GM13976 (cell line): ENCODE measurements around the gene RGS12.

ENCODE experiments used
- DNase-seq: peaks from one replicate; pipeline ENCODE4 v3.0.0; 2012; ENCODE audit warnings: low spot score
- CTCF ChIP-seq: IDR thresholded peaks from 2 replicates; pipeline ENCODE4 v1.5.1; 2012; ENCODE audit warnings: borderline replicate concordance, mild to moderate bottlenecking; ENCODE audit not compliant: insufficient read depth; ENCODE audit errors: extremely low read depth, missing control alignments, control extremely low read depth
- in situ Hi-C: fragments of 300-500 bp; cut with MboI; formaldehyde crosslinking; loops from one replicate; pipeline ENCODE4 v1.12.0; 2022; ENCODE audit warnings: low sequenced_read_pairs, mixed read lengths, inconsistent platforms; ENCODE audit not compliant: unreplicated experiment

Gene RGS12

GRCh38 chr4:3340038-3340699 lies 47.3 kb downstream of the RGS12 start:
- in situ Hi-C loops, result no loop called here
- TF ChIP-seq CTCF, result no peak
- no peak for DNase-seq

GRCh38 chr4:3340700-3341083 lies 47.9 kb downstream of the RGS12 start:
- TF ChIP-seq CTCF, result no peak
- in situ Hi-C loops, result no loop called here
- DNase-seq, result no peak

GRCh38 chr4:3341760-3342159 lies 48.9 kb downstream of the RGS12 start:
- in situ Hi-C loops, result no loop called here
- no peak for TF ChIP-seq CTCF
- DNase-seq, result no peak

GRCh38 chr4:3342182-3342854 lies 49.5 kb downstream of the RGS12 start:
- no peak for TF ChIP-seq CTCF
- in situ Hi-C loops, result no loop called here
- DNase-seq, result no peak
